Mesothelial cell of epicardium (in vitro differentiated cells): ENCODE measurements around the gene SPPL2A. TPM values are rescaled to one million over a fixed set of nuclear protein-coding genes. Genes with fewer than 3 reads are reported as not detected.

Source experiments
- DNase-seq, 2 experiments: peaks; one replicate each; pipeline ENCODE4 v3.0.0; 2021; ENCODE audit warnings: low spot score in 2 of 2; ENCODE audit not compliant: unreplicated experiment in 2 of 2
- H3K27ac Mint-ChIP-seq: 2 replicates; pipeline ENCODE4 v1.8.0; 2021; ENCODE audit warnings: mixed read lengths
- H3K27me3 Mint-ChIP-seq: 2 replicates; pipeline ENCODE4 v1.8.0; 2021; ENCODE audit warnings: low read depth, mixed read lengths
- H3K36me3 Mint-ChIP-seq: 2 replicates; pipeline ENCODE4 v1.8.0; 2021; ENCODE audit warnings: mixed read lengths
- H3K4me1 Mint-ChIP-seq: 2 replicates; pipeline ENCODE4 v1.8.0; 2021; ENCODE audit warnings: mixed read lengths
- H3K4me3 Mint-ChIP-seq: 2 replicates; pipeline ENCODE4 v1.8.0; 2021; ENCODE audit warnings: mild to moderate bottlenecking, moderate library complexity, mixed read lengths
- H3K9me3 Mint-ChIP-seq: 2 replicates; pipeline ENCODE4 v1.8.0; 2021; ENCODE audit warnings: mixed read lengths
- total RNA-seq: library from RNA; stranded (reverse); gene quantifications from 3 replicates; pipeline ENCODE4 v1.2.1, GENCODE V29; 2021
- TF ChIP-seq, protein P1 (sequence below): fragments of 200-600 bp; sonication (generic); IDR thresholded peaks from one replicate; pipeline ENCODE4 v1.5.0; 2021; ENCODE audit warnings: antibody characterized with exemption; ENCODE audit not compliant: unreplicated experiment

SPPL2A gene
- total RNA-seq, 1 donor from 2014 or later: 58.9 TPM

DNA sequence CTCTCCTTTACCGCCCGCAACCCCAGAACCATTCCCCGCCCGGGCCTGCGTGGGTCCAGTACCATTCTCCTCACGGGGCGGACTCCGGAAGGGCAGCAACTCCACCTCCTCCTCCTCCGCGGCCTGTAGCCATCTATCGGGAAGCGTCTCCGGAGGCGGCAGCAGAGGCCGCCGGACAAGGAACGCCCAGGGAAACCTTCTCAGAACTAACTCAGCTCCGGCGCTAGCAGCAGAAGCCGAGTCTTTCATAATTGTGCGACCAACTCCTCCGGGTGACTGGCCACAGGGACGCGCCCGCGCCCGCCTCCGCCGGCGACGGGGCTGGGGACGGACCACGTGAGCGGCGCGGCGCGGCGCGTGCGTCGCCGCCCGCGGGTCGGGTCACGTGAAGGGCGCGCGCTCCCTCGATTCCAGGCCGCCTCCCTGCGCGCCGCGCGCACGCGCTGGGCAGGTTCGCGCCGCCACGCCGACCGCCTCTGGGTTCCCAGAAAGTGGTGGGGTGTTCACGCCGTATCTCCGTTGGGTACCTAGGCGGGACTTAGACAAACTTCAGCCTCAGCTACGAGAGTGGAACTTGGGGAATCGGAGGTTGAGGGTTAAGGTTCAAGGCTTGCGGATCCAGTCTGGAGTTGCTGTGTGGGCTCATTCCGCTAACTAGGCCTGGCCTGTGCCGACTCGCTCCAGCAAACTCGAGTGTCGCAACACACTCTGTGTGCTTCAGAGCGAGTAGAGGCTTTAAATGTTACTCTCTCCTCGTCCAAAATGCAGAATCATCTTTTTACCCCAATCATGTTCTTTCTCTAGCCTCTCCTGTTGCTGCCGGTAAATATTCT, 78.8 kb downstream of the SPPL2A start, which contains the start of gene TRPM7:
TSS of gene TRPM7 (minus strand) at position 329 of the 833 bp plus-strand sequence. CDS start at position 65, 264 bp downstream.
- peaks cover 31% of the 10 kb centered on the region for H3K4me1 Mint-ChIP-seq
- no peaks in the 10 kb centered on the region for H3K9me3 Mint-ChIP-seq
- H3K36me3 Mint-ChIP-seq: peaks cover 10% of the 10 kb centered on the region
- peak; percentile 83 to 87 for DNase-seq
- peak within 1 kb of the TSS; percentile 98 for H3K4me3 Mint-ChIP-seq
- peak within 1 kb of the TSS; percentile 99 for H3K27ac Mint-ChIP-seq
- H3K27me3 Mint-ChIP-seq: no peaks in the 10 kb centered on the region
- TF ChIP-seq, protein P1, sequence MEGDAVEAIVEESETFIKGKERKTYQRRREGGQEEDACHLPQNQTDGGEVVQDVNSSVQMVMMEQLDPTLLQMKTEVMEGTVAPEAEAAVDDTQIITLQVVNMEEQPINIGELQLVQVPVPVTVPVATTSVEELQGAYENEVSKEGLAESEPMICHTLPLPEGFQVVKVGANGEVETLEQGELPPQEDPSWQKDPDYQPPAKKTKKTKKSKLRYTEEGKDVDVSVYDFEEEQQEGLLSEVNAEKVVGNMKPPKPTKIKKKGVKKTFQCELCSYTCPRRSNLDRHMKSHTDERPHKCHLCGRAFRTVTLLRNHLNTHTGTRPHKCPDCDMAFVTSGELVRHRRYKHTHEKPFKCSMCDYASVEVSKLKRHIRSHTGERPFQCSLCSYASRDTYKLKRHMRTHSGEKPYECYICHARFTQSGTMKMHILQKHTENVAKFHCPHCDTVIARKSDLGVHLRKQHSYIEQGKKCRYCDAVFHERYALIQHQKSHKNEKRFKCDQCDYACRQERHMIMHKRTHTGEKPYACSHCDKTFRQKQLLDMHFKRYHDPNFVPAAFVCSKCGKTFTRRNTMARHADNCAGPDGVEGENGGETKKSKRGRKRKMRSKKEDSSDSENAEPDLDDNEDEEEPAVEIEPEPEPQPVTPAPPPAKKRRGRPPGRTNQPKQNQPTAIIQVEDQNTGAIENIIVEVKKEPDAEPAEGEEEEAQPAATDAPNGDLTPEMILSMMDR: no peak

DNA sequence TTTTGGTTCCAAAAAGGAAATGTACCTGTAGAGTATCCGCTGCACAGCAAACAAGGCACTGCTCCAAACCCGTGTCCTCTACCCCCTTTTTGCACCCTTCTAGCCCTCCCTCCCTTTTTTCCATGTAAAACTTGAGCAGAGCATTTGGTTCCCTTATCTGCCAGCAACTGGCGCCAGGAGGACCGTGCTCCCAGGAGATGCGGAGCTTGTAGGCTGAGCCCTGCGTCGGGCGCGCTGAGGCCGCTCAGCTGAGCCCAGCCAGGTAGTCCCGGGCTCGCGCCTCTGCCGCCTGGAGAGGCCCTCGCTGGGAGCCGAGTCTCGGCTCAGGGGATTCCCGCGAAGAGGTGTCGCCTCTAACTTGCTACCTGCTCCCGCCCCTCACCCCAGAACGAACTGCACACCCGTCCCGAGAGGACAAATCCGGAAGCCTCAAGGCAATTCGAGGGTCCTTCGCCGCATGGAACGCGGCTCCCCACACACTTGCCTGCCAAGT, 79.5 kb downstream of the SPPL2A start:
- Mint-ChIP-seq H3K4me1 (peaks cover 34% of the 10 kb centered on the region), H3K4me3 (peak overlapping the region; percentile 98), H3K36me3 (peaks cover 13% of the 10 kb centered on the region), H3K9me3 (no peaks in the 10 kb centered on the region), H3K27me3 (no peaks in the 10 kb centered on the region), H3K27ac (peak overlapping the region; percentile 99)
- DNase-seq: peak; percentile 34 to 72
- TF ChIP-seq, protein P1: no peak

DNA sequence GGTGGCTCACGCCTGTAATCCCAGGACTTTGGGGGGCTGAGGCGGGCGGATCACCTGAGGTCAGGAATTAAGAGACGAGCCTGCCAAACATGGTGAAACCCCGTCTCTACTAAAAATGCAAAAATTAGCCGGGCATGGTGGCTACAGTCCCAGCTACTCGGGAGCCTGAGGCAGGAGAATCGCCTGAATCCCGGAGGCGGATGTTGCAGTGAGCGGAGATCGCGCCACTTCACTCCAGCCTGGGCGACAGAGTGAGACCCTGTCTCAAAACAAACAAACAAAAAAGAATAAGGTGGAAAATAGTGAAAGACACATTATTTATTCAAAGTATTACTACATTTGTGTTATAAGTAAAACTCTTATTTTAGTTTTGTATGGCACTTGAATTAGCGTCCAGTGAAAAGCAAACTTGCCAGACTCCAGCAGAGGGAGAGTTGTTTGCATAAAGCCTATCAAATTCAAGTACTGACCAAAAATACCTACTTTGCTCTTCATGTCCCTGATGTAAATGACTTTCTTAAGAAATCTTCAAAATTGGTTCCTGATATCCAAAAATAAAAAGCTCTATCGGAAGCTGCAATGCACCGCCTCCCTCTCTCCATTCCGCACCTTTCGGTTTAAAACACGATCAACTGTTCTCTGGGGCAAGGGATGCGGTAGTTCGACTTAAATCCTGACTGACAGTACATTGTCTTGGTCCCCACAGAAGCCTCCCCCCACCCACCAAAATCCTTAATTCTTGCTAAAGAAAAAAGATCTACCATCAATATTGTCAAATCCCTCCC, 80.1 kb downstream of the SPPL2A start:
- H3K27ac Mint-ChIP-seq: peak overlapping the region; percentile 99
- no peak for DNase-seq
- H3K27me3 Mint-ChIP-seq: no peaks in the 10 kb centered on the region
- peaks cover 13% of the 10 kb centered on the region for H3K36me3 Mint-ChIP-seq
- H3K4me1 Mint-ChIP-seq: peaks cover 34% of the 10 kb centered on the region
- peak overlapping the region; percentile 98 for H3K4me3 Mint-ChIP-seq
- TF ChIP-seq, protein P1: no peak
- H3K9me3 Mint-ChIP-seq: no peaks in the 10 kb centered on the region

DNA sequence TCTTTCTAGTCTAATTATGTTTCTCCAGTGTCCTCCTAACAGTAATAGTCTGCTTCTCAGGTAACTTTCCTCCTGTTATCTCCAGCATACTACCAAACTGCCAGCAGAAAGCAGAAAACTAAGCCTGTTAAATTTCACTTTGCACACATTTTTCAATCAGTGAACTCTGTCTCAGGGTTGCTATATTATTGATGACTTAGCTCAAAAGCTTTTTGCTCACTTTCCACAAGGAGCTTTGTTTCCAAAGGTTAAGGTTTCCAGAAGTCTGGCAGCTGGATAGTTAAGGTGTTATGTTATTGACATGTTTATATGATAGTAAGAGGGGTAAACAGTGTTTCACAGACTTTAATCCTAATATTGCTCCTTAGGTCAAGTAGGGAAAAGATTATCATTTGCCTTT, 84.0 kb downstream of the SPPL2A start:
- no peaks in the 10 kb centered on the region for H3K9me3 Mint-ChIP-seq
- H3K4me3 Mint-ChIP-seq: no peak overlapping the region
- no peaks in the 10 kb centered on the region for H3K27me3 Mint-ChIP-seq
- no peak overlapping the region for H3K27ac Mint-ChIP-seq
- H3K36me3 Mint-ChIP-seq: peaks cover 15% of the 10 kb centered on the region
- TF ChIP-seq, protein P1: no peak
- no peak for DNase-seq
- H3K4me1 Mint-ChIP-seq: peaks cover 25% of the 10 kb centered on the region

DNA sequence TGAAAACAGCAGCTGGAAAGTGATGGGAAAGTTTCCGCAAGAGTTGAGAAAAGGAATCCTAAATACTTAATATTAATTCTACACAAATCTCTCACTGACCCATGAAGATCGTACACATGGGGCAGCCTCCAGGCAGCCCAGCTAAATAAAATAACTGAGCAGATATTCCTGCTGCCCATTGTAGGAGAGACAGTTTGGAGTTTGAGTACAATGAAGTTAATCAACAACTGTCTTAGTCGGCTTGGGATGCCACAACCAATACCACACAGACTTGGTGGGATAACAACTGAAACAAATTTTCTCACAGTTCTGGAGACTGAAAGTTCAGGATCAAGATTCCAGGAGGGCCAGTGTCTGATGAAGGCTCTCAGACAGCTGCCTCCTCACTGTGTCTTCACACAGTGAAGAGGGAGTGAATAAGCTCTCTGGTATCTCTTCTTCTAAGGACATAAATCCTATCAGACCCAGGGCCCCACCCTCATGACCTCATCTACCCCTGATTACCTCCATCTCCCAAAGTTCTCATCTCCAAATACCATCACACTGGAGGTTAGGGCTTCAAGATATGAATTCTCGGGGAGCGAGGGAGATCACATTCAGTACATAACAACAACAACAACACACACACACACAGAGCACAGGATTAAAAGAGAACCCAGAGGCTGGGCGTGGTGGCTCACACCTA, 88.6 kb downstream of the SPPL2A start:
- Mint-ChIP-seq H3K4me1 (peaks cover 7% of the 10 kb centered on the region), H3K27me3 (no peaks in the 10 kb centered on the region), H3K27ac (peak overlapping the region; percentile 62), H3K36me3 (peaks cover 9% of the 10 kb centered on the region), H3K9me3 (no peaks in the 10 kb centered on the region), H3K4me3 (no peak overlapping the region)
- TF ChIP-seq, protein P1: no peak
- DNase-seq: no peak
